ENCODE results near the gene ANXA9. TPM values are rescaled to one million over a fixed set of nuclear protein-coding genes. Genes with fewer than 3 reads are reported as not detected.

Gene ANXA9
- total and polyA plus RNA-seq, 10 donors, result 0.12 to 0.92 (median 0.29) TPM; not detected in 2

GRCh38 chr1:151007853-151008243 lies 25.8 kb downstream of the ANXA9 start:
- Histone ChIP-seq H3K36me3 (peaks cover 0 to 2% (median 0%) of the 10 kb centered on the region in 6 donors), H3K4me3 (peak overlapping the region; percentile 19 to 87 (median 60)), H3K9me3 (no peaks in the 10 kb centered on the region), H3K4me1 (peaks cover 41 to 100% (median 88%) of the 10 kb centered on the region in 6 donors), H3K27ac (peak overlapping the region; percentile 84 to 95 (median 90)), H3K27me3 (replicated peaks in 1 of 7) (no peaks in the 10 kb centered on the region)
- DNase-seq, result no peak
- TF ChIP-seq POLR2AphosphoS5 (IDR thresholded peaks at IDR 0.05), result no peak
- TF ChIP-seq CTCF (IDR thresholded peaks at IDR 0.05 in 8 of 11, conservative IDR thresholded peaks at IDR 0.05 in 3 of 11), result no peak
- TF ChIP-seq POLR2A (IDR thresholded peaks at IDR 0.05), result no peak
- intact Hi-C loops (cut with DNase I; ENCODE audit: low total_unique reads), result no loop called here
- WGBS, 5 donors, result 17 to 21% (median 20%) methylated on average over 4 of the region's 4 CpGs

GRCh38 chr1:151008244-151009205 lies 26.4 kb downstream of the ANXA9 start, which contains the start of gene PRUNE1:
PRUNE1 (plus strand) TSS chr1:151008449; CDS start chr1:151008633, 184 bp downstream.
- Histone ChIP-seq H3K9me3 (no peaks in the 10 kb centered on the region), H3K27ac (peak within 1 kb of the TSS; percentile 84 to 95 (median 90)), H3K4me1 (peaks cover 41 to 100% (median 88%) of the 10 kb centered on the region in 6 donors), H3K4me3 (peak within 1 kb of the TSS; percentile 19 to 87 (median 60)), H3K27me3 (replicated peaks in 1 of 7) (no peaks in the 10 kb centered on the region), H3K36me3 (peaks cover 0 to 9% (median 0%) of the 10 kb centered on the region in 6 donors)
- WGBS, 5 donors, result 0 to 1% (median 1%) methylated on average over 53 to 69 of the region's 69 CpGs
- DNase-seq, result peak; percentile 99
- intact Hi-C loops (cut with DNase I; ENCODE audit: low total_unique reads), result no loop called here
- TF ChIP-seq POLR2AphosphoS5 (IDR thresholded peaks at IDR 0.05), result peak; percentile 85 to 93 (median 86)
- TF ChIP-seq POLR2A (IDR thresholded peaks at IDR 0.05), result no peak
- peak in 8 of 11 experiments; percentile 15 to 52 (median 40) for TF ChIP-seq CTCF (IDR thresholded peaks at IDR 0.05 in 8 of 11, conservative IDR thresholded peaks at IDR 0.05 in 3 of 11)

GRCh38 chr1:151009206-151009587 lies 27.1 kb downstream of the ANXA9 start:
- peak overlapping the region; percentile 19 to 87 (median 60) for H3K4me3 ChIP-seq
- no peaks in the 10 kb centered on the region for H3K27me3 ChIP-seq (replicated peaks in 1 of 7)
- H3K27ac ChIP-seq, result peak overlapping the region; percentile 16 to 95 (median 90)
- intact Hi-C loops (cut with DNase I; ENCODE audit: low total_unique reads), result no loop called here
- H3K36me3 ChIP-seq, result peaks cover 0 to 9% (median 0%) of the 10 kb centered on the region in 6 donors
- H3K4me1 ChIP-seq, result peaks cover 37 to 100% (median 86%) of the 10 kb centered on the region in 6 donors
- TF ChIP-seq CTCF (IDR thresholded peaks at IDR 0.05 in 8 of 11, conservative IDR thresholded peaks at IDR 0.05 in 3 of 11) (no peak), POLR2A (IDR thresholded peaks at IDR 0.05) (no peak)
- WGBS, 5 donors, result 63 to 80% (median 72%) methylated on average over 3 of the region's 3 CpGs
- no peak for DNase-seq
- H3K9me3 ChIP-seq, result no peaks in the 10 kb centered on the region

All from spleen (tissue), 11 donors.